Hair follicular keratinocyte (primary cell): ENCODE results near the gene LRRC8C. TPM values are rescaled to one million over a fixed set of nuclear protein-coding genes. Genes with fewer than 3 reads are reported as not detected.

Source experiments
- total RNA-seq: library from RNA; depleted of rRNA; stranded (reverse); fragments of >200 nt; gene quantifications from 2 replicates; pipeline ENCODE4 v1.2.3, GENCODE V29; 2015

The LRRC8C gene
- total RNA-seq = 15.3 and 29.9 TPM in 2 replicates

DNA sequence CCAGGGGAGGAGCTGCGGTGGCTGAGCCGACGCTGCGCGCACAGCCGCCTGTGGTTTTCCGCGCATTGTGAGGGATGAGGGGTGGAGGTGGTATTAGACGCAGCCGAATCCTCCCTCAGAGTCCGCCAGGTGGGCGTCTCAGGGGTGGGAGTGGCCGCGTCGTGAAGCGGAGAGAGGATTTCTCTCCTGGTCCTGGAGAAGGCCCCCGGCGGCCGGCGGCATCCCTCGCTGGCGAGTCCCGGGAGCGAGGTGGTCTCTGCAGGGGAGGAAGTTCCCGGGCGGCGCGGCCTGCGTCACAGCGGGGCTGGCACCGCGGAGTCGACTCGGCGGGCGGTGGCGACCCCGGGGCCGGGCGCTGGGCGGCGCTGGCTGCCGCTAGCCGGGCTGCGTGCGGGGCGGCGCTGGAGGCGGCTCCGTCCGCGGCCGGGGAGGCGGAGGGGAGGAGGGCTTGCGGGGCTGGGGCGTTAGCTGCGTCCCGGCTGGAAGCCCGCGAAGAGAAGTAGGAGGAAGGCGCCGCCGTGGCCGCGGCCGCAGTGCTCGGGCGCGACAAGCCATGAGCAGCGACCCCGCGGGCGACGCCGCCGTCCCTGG lies at the start of gene LRRC8C:
Gene LRRC8C (plus strand): TSS at position 464 of the 591 bp plus-strand sequence. CDS start 53,354 bp downstream, outside the sequence.

Other genes starting within 250 kb of the LRRC8C start
- gene LRRC8B, start 108.3 kb upstream of the LRRC8C start, total RNA-seq = 0.94 and 9.4 TPM in 2 replicates
- 40.9 and 44.0 TPM in 2 replicates for gene LRRC8D, start 187.9 kb downstream of the LRRC8C start, total RNA-seq